ENCODE data around the gene VPS50.

- TF ChIP-seq CTCF (IDR thresholded peaks at IDR 0.05; ENCODE audit: extremely low read depth in 1 of 2, insufficient read depth in 1 of 2, low read depth in 1 of 2, low read length in 2 of 2): no peak
- no peak for TF ChIP-seq EZH2 (IDR thresholded peaks at IDR 0.05; ENCODE audit: borderline replicate concordance, low read depth, low read length, severe bottlenecking)
- TF ChIP-seq POLR2AphosphoS5 (IDR thresholded peaks at IDR 0.05; ENCODE audit: insufficient read depth, low read depth, low read length): no peak
- no peak for TF ChIP-seq GATA2 (IDR thresholded peaks at IDR 0.05; ENCODE audit: insufficient read depth, insufficient read length, low read depth, low read length)
- no peak for TF ChIP-seq POLR2A (IDR thresholded peaks at IDR 0.05; ENCODE audit: low read depth, low read length)
Measured at GRCh38 chr7:93298206-93298605, 66.0 kb downstream of the VPS50 start.
